Right lobe of liver (tissue), 6 donors: ENCODE measurements around the gene LMBRD2. TPM values are rescaled to one million over a fixed set of nuclear protein-coding genes. Genes with fewer than 3 reads are reported as not detected.

Experiments used
- ATAC-seq, 4 donors: fragments of 200-7000 bp; cut with Tn5 transposase; one replicate each; pipeline ENCODE4 v1.9.1; 2020; ENCODE audit warnings: mild to moderate bottlenecking in 4 of 4, moderate library complexity in 4 of 4
- DNase-seq, 3 donors: peaks; one replicate each; pipeline ENCODE4 v3.0.0-alpha.2; 2020
- H3K27ac ChIP-seq, 3 donors: fragments of 200-600 bp; one replicate each; pipeline ENCODE4 v1.8.0; 2022
- H3K27me3 ChIP-seq, 2 donors: fragments of 200-600 bp; one replicate each; pipeline ENCODE4 v1.8.0; 2022
- H3K36me3 ChIP-seq, 4 donors: fragments of 200-600 bp; sonication (generic) in 1 of 4; one replicate each; pipeline versions ENCODE4 v1.5.1 to v1.8.0; 2017 to 2022; ENCODE audit warnings: control low read depth in 1 of 4
- H3K4me1 ChIP-seq, 4 donors: fragments of 200-600 bp; sonication (generic) in 1 of 4; one replicate each; pipeline versions ENCODE4 v1.5.1 to v1.8.0; 2017 to 2022; ENCODE audit warnings: control low read depth in 1 of 4
- H3K4me3 ChIP-seq, 3 donors: fragments of 200-600 bp; one replicate each; pipeline ENCODE4 v1.8.0; 2022
- H3K9me3 ChIP-seq, 4 donors: fragments of 200-600 bp; sonication (generic) in 1 of 4; one replicate each; pipeline versions ENCODE4 v1.5.1 to v1.8.0; 2017 to 2022; ENCODE audit warnings: control low read depth in 1 of 4
- POLR2A ChIP-seq: fragments of 450-650 bp; IDR thresholded peaks from one replicate; pipeline ENCODE4 v1.6.1; 2017; ENCODE audit warnings: antibody characterized with exemption, mild to moderate bottlenecking
- WGBS: methylation state at CpG from one replicate; pipeline ENCODE4 v1.1.6; 2018; ENCODE audit warnings: low coverage, low lambda C conversion rate; ENCODE audit not compliant: insufficient coverage; ENCODE audit errors: missing lambda C conversion rate; 5-methylcytosine and 5-hydroxymethylcytosine counted together
- intact Hi-C, 2 donors: fragments of 100-400 bp; cut with DNase I; formaldehyde crosslinking; loops; one replicate each; pipeline versions ENCODE4 v1.11.2 to v1.14.1; 2022
- total RNA-seq, 6 experiments: library from RNA; depleted of rRNA in 2 of 6; stranded (reverse); fragments of >200 nt in 2 of 6; fragmentation: NEBNext Ultra II Directional in 3 of 6; extraction: Animal tissue kit (Norgen Biotek cat#: 25700) in 3 of 6; gene quantifications; one replicate each; pipeline versions ENCODE4 v1.1.0 to v1.2.4, GENCODE V29; 2016 to 2023
- TF ChIP-seq, protein P1 (sequence below), 4 donors: fragments of 200-600 bp in 3 of 4; fragments of 450-650 bp in 1 of 4; IDR thresholded peaks; one replicate each; pipeline versions ENCODE4 v1.5.1 to v1.8.0; 2016 to 2022; ENCODE audit warnings: antibody characterized with exemption in 4 of 4, mild to moderate bottlenecking in 2 of 4
- donor health status: DM: no; HTN: yes; CAD: no.
- donor health status: DM: no; HTN: no; CAD: no.
- donor health status: DM: no; HTN: no; CAD: no.
- donor health status: DM: no; HTN: yes; CAD: no.
- donor health status: DM: no; HTN: yes; CAD: no.

The LMBRD2 gene
- total RNA-seq, 6 experiments from 2014 or later: 8.0 to 13.0 (median 10.5) TPM

DNA sequence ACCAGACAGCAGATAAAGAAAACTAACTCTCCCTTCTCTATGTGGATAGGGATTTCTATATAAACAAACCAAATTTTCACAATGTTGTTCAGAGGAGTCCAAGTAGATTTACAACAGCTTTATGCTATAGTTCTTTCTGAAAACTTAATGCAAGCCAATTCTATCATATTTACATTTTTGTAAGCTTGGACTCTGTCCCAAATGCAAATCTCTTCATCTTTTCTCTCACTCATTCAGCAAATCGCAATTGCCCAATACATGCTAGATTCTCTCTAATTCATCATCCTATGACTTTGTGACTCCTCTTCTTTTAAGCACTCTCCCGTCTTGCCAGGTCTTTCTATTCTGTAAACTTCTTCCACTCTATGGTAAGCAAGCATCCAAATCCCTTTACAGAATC is 45.9 kb downstream of the LMBRD2 start:
- peaks cover 0 to 24% (median 4%) of the 10 kb centered on the region in 4 donors for H3K36me3 ChIP-seq
- no peak for TF ChIP-seq POLR2A
- TF ChIP-seq, protein P1, sequence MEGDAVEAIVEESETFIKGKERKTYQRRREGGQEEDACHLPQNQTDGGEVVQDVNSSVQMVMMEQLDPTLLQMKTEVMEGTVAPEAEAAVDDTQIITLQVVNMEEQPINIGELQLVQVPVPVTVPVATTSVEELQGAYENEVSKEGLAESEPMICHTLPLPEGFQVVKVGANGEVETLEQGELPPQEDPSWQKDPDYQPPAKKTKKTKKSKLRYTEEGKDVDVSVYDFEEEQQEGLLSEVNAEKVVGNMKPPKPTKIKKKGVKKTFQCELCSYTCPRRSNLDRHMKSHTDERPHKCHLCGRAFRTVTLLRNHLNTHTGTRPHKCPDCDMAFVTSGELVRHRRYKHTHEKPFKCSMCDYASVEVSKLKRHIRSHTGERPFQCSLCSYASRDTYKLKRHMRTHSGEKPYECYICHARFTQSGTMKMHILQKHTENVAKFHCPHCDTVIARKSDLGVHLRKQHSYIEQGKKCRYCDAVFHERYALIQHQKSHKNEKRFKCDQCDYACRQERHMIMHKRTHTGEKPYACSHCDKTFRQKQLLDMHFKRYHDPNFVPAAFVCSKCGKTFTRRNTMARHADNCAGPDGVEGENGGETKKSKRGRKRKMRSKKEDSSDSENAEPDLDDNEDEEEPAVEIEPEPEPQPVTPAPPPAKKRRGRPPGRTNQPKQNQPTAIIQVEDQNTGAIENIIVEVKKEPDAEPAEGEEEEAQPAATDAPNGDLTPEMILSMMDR (IDR thresholded peaks at IDR 0.05): no peak
- no peaks in the 10 kb centered on the region for H3K9me3 ChIP-seq
- H3K4me3 ChIP-seq: no peak overlapping the region
- no peak overlapping the region for H3K27ac ChIP-seq
- H3K4me1 ChIP-seq: no peaks in the 10 kb centered on the region
- H3K27me3 ChIP-seq: no peaks in the 10 kb centered on the region
- no peak for DNase-seq
- no peak for ATAC-seq
- 90% methylated on average over 2 of the region's 2 CpGs for WGBS
- intact Hi-C loops: no loop called here

DNA sequence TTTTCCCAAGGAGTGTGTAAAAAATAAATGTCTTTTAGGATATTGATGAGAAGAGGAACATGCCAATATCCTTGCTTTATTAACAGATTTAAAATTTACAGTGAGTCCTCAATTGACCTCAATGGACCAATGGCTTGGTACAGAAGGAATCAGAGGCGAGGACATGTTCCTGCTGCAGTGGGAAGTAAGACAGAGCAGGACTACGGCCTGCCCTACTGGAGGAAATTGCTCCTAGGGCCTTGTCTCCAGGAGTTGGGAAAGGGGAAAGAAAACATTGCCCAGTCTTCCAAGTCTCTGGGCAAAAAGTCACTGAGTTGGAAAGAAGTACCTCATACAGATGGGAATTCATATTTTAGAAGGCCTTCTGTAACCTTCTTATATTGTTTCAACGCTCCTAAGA is 51.9 kb downstream of the LMBRD2 start:
- no peak overlapping the region for H3K4me3 ChIP-seq
- no peaks in the 10 kb centered on the region for H3K9me3 ChIP-seq
- ATAC-seq (no peak), DNase-seq (no peak)
- 85% methylated on average over 3 of the region's 3 CpGs for WGBS
- peaks cover 0 to 3% (median 0%) of the 10 kb centered on the region in 4 donors for H3K36me3 ChIP-seq
- no peak overlapping the region for H3K27ac ChIP-seq
- H3K27me3 ChIP-seq: no peaks in the 10 kb centered on the region
- intact Hi-C loops: no loop called here
- TF ChIP-seq, protein P1 (IDR thresholded peaks at IDR 0.05): no peak
- TF ChIP-seq POLR2A: no peak
- no peaks in the 10 kb centered on the region for H3K4me1 ChIP-seq

DNA sequence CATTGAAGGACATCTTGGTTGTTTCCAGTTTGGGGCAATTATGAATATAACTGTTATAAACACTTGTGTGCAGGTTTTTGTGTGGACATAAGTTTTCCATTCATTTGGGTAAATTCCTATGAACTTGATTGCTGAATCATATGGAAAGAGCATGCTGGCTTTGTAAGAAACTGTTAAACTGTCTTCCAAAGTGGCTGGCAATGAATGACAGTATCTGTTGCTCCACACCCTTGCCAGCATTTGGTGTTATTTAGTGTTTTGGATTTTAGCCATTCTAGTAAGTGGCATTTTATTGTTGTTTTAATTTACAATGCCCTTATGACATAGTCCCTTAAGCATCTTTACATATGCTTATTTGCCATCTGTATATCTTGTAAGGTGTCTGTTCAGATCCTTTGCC is 55.2 kb downstream of the LMBRD2 start:
- Histone ChIP-seq H3K27me3 (no peaks in the 10 kb centered on the region), H3K9me3 (no peaks in the 10 kb centered on the region), H3K4me1 (no peaks in the 10 kb centered on the region), H3K27ac (no peak overlapping the region), H3K4me3 (no peak overlapping the region), H3K36me3 (no peaks in the 10 kb centered on the region)
- ATAC-seq (no peak), DNase-seq (no peak)
- intact Hi-C loops: no loop called here
- no peak for TF ChIP-seq POLR2A
- TF ChIP-seq, protein P1 (IDR thresholded peaks at IDR 0.05): no peak

DNA sequence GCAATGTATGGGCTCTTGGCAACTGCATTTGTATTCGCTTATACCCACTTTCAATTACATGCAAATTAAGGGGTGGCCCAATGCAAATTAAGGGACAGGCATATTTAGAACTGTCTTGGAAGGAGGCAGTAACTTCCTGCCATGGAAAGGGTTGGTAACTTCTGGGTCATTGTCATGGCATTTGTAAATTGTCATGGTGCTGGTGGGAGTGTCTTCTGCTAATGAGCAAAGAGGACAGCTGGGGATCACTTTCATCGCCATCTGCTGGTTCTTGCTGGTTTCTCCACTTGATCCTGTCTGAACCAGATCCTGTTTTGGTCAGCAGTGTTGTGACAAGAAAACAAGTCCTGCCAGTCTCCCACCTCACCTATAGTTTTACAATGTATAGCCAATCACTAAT is 61.7 kb downstream of the LMBRD2 start:
- no peak overlapping the region for H3K4me3 ChIP-seq
- no peak for DNase-seq
- ATAC-seq: peak; percentile 58 to 83 (median 68)
- H3K27me3 ChIP-seq: no peaks in the 10 kb centered on the region
- WGBS: 100% methylated on average over 1 of the region's 2 CpGs
- H3K27ac ChIP-seq: no peak overlapping the region
- no peaks in the 10 kb centered on the region for H3K9me3 ChIP-seq
- H3K4me1 ChIP-seq: no peaks in the 10 kb centered on the region
- H3K36me3 ChIP-seq: no peaks in the 10 kb centered on the region
- TF ChIP-seq POLR2A: no peak
- TF ChIP-seq, protein P1 (IDR thresholded peaks at IDR 0.05): peak; percentile 28 to 46 (median 40)
- intact Hi-C loops: no loop called here

DNA sequence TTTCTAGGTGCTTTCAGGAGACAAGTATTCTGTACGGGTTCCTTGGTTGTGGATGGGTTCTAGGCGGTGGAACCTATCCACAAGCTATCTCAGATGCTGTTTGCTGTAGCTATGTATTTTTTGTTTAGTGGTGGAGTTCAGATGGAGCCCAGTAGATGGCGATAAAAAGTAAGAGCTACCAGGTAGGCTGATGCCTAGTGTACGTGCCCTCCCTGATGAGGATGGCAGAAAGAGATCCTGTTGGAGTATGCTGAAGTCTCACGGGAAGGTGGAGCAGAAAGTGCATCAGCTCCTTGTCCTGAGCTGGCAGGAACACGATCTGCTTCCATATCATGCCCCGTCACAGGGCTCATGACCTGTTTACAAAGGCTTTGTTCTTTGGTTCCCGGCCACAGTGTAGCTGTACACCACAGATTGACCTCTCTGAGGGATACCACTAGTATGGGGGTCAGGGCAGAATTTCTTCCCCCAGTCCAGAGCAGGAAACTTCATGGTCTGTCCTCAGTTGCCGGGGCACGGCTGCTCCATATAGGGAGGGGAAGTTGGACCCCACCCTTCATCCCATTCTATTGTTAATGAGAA is 72.4 kb downstream of the LMBRD2 start:
- H3K9me3 ChIP-seq: no peaks in the 10 kb centered on the region
- no peak overlapping the region for H3K4me3 ChIP-seq
- ATAC-seq (peak; percentile 98 to 99 (median 99)), DNase-seq (no peak)
- no peaks in the 10 kb centered on the region for H3K4me1 ChIP-seq
- no peaks in the 10 kb centered on the region for H3K27me3 ChIP-seq
- H3K27ac ChIP-seq: no peak overlapping the region
- H3K36me3 ChIP-seq: no peaks in the 10 kb centered on the region
- intact Hi-C loops: no loop called here
- no peak for TF ChIP-seq POLR2A
- TF ChIP-seq, protein P1 (IDR thresholded peaks at IDR 0.05): peak; percentile 63 to 76 (median 70)
- 8% methylated on average over 10 of the region's 10 CpGs for WGBS
